GM21360 (cell line): ENCODE measurements around the gene HEATR5A.
"Not testable (repeated sequence)": the region's sequence is repeated elsewhere in the genome, so short reads cannot be mapped to it uniquely, and the experiment has no call there.

Experiments used
- ATAC-seq: cut with Tn5 transposase; IDR thresholded peaks from one replicate; pipeline ENCODE4 v1.9.1; 2021; ENCODE audit warnings: mild to moderate bottlenecking, moderate library complexity; ENCODE audit not compliant: unreplicated experiment

The HEATR5A gene

GRCh38 chr14:31261523-31261858, 158.9 kb downstream of the HEATR5A start:
- ATAC-seq = no peak

DNA sequence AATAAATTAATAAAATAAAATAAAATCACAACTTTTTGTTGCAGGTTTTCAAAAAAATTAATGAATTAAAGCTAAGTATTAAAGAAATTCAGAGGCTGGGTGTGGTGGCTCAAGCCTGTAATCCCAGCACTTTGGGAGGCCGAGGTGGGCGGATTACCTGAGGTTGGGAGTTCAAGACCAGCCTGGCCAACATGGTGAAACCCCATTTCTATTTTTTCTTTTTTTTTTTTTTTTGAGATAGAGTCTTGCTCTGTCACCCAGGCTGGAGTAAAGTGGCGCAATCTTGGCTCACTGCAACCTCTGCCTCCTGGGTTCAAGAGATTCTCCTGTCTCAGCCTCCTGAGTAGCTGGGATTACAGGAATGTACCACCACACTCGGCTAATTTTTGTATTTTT, 161.3 kb downstream of the HEATR5A start:
- ATAC-seq = not testable (repeated sequence)

GRCh38 chr14:31258427-31259039, 161.8 kb downstream of the HEATR5A start:
- ATAC-seq = no peak

GRCh38 chr14:31257554-31258426, 162.6 kb downstream of the HEATR5A start:
- not testable (repeated sequence) for ATAC-seq

- ATAC-seq = no peak
Observed at GRCh38 chr14:31257244-31257553, 163.2 kb downstream of the HEATR5A start.

GRCh38 chr14:31256534-31257243, 163.7 kb downstream of the HEATR5A start:
- ATAC-seq = no peak

DNA sequence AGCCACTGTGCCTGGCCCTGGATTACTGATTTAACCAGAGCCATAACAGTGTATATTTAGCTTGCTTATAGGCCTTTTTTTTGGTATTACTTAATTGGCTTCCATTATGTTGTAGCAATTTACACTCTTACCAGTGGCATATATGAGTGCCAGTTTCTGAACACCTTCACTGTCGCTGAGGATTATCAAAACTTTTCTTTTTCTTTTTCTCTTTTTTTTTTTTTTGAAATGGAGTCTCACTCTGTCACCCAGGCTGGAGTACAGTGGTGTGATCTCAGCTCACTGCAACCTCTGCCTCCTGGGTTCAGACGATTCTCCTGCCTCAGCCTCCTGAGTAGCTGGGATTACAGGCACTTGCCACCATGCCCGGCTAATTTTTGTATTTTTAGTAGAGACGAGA, 164.4 kb downstream of the HEATR5A start:
- not testable (repeated sequence) for ATAC-seq

DNA sequence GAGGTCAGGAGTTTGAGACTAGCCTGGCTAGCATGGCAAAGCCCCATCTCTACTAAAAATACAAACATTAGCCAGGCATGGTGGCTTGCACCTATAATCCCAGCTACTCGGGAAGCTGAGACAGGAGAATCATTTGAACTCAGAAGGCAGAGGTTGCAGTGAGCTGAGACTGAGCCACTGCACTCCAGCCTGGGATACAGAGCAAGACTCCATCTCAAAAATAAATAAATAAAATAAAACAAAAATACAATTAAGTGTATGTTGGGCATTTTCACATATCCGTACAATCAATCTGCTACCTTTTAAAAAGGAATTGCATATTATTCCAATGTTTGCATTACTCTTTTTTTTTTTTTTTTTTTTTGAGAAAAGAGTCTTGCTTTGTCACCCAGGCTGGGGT, 165.1 kb downstream of the HEATR5A start:
- no peak for ATAC-seq

GRCh38 chr14:31253746-31254471, 166.4 kb downstream of the HEATR5A start:
- ATAC-seq = no peak

- ATAC-seq = no peak
Observed at GRCh38 chr14:31252865-31253264, 167.5 kb downstream of the HEATR5A start.

DNA sequence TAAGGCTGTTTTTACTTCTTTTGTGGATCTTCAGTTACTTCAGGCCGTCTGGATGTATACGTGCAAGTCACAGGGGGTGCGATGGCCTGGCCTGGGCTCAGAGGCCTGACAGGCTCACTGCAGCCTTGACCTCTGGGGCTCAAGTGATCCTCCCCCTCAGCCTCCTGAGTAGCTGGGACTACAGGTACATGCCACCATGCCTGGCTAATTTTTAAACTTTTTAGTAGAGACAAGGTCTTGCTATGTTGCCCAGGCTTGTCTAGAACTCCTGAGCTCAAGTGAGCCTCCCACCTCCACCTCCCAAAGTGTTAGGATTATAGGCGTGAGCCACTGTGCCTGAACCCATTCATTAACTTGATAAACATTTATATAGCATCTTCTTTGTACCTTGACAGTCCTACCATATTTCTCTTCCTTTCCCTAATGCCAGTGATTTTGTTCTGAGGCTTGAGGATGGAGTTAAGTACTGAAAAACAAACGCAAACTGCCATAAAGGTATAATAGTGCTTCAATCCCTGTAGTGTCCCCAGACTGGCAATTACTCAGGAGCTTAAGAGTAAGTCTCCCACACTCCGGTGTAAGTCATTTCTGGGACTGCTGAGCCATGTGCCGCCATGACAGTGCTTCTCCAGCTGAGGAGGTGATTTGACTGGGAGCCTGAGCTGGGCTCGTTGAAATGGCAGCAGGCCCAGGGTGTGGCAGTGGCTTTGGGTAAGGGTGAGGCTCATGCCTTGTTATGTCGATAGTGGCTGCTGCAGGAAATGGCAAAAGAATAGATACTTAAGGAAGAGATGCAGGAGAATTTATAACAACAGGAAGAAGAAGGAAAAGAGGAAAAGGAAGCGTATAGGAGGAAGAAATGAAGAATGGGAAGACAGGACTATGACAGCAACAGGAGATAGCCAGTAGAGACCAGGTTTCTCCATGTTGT, 169.1 kb downstream of the HEATR5A start:
- no peak for ATAC-seq

DNA sequence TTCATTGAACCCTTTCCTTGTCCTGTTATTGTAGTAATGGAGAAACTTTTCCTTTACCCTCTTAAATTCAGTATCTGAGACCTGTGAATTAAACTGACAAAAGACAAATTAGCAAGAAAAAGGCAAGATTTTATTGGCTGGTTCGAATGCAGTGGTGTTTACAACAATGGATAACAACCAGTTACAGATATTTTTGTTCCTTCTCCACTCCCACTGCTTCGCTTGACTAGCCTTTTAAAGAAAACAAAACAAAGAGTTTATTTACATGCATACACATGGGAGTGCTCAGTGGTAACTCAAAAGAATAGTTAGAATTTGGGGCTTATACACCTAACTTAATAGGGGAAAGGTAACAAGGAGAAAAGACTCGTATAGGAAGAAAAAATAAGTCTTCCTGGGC, 175.7 kb downstream of the HEATR5A start:
- ATAC-seq = no peak

DNA sequence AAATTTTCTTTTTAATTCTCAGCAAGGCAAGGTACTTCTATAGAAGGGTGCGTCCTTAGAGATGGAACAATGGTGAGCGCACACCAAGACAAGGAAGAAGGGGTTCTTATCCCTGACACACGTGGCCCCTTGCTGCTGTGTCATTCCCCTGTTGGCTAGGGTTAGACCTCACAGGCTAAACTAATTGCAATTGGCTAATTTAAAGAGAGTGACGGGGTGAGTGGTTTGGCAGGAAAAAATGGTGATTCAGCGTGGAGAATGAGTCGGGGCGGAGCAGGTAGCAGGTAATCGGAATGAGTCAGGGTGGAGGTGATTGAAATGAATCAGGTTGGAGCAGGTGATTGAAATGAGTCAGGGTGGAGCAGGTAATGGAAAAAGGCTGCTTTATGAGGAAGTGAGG, 176.5 kb downstream of the HEATR5A start:
- no peak for ATAC-seq

DNA sequence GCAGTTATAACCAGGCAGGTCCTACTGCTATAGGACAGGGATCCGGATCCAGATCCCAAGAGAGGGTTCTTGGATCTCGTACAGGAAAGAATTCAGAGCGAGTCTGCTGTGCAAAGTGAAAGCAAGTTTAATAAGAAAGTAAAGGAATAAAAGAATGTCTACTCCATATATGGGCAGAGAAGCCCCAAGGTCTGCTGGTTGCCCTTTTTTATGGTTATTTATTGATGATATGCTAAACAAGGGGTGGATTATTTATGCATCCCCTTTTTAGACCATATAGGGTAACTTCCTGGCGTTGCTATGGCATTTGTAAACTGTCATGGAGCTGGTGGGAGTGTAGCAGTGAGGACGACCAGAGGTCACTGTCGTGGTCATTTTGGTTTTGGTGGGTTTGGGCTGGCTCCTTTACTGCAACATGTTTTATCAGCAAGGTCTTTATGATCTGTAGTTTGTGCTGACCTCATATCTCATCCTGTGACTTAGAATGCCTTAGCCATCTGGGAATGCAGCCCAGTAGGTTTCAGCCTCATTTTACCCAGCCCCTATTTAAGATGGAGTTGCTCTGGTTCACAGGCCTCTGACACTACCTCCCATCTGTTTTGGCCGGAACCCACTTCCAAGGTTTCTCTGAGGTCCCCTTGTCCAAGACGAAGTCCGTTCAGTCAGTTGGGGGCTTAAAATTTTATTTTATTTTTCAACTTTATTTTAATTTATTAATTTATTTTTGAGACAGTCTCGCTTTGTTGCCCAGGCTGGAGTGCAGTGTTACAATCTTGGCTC, 178.0 kb downstream of the HEATR5A start:
- not testable (repeated sequence) for ATAC-seq
